HepG2 (cell line): Measurements from ENCODE around the gene COX6A2. TPM values are rescaled to one million over a fixed set of nuclear protein-coding genes. Genes with fewer than 3 reads are reported as not detected.

Experiments used
- ATAC-seq: fragments of 200-7000 bp; cut with Tn5 transposase; 3 replicates; pipeline ENCODE4 v1.9.1; 2020; ENCODE audit warnings: mild to moderate bottlenecking, moderate library complexity
- BruUV-seq: library from RNA; stranded (reverse); fragments of 400-500 nt; replicated peaks from 2 replicates; lab custom pipeline; 2021; lab: Mats Ljungman, UMichigan
- CTCF ChIA-PET: fragments of 300-600 bp; formaldehyde crosslinking; extraction: SDS; loops from one replicate; lab custom pipeline; 2021; ENCODE audit warnings: low total read pairs, inconsistent platforms, low intra/inter-chr PET ratio; lab: Yijun Ruan, JAX
- POLR2A ChIA-PET: fragments of 350-600 bp; sonication (Branson Sonifier 250); formaldehyde crosslinking; loops from one replicate; lab custom pipeline; 2020; ENCODE audit warnings: antibody characterized with exemption, inconsistent platforms; lab: Yijun Ruan, JAX
- DNase-seq: peaks from one replicate; pipeline ENCODE4 v3.0.0-alpha.2; 2015; ENCODE audit warnings: low spot score
- FAIRE-seq: peaks from 3 replicates; lab custom pipeline; 2011; peaks lifted over from hg19 to GRCh38; lab: Jason Lieb, UNC
- H2AFZ ChIP-seq: one replicate; pipeline ENCODE4 v1.6.1; 2011; ENCODE audit warnings: low read length, inconsistent platforms
- H3K27ac ChIP-seq: fragments of 300-600 bp; 3 replicates; pipeline ENCODE4 v1.8.0; 2011; ENCODE audit warnings: mixed run types, mild to moderate bottlenecking, mixed read lengths, low read length, inconsistent platforms; ENCODE audit not compliant: insufficient read depth; ENCODE audit errors: extremely low read length
- H3K27me3 ChIP-seq, 2 experiments: fragments of 200-600 bp in 1 of 2; 2 replicates in 1 of 2; 3 replicates in 1 of 2; pipeline versions ENCODE4 v1.6.0 to v1.8.0; 2011; ENCODE audit warnings: low read length in 2 of 2, mild to moderate bottlenecking in 2 of 2, moderate library complexity in 2 of 2, inconsistent platforms in 1 of 2; ENCODE audit not compliant: insufficient read depth in 2 of 2, control insufficient read depth in 1 of 2
- H3K36me3 ChIP-seq, 2 experiments: fragments of 200-600 bp in 1 of 2; replicated peaks in 1 of 2; 2 replicates in 1 of 2; 3 replicates in 1 of 2; pipeline versions ENCODE4 v1.5.1 to v1.8.0; 2011; ENCODE audit warnings: low read length in 2 of 2, inconsistent platforms in 1 of 2; ENCODE audit not compliant: insufficient read depth in 2 of 2, control insufficient read depth in 1 of 2
- H3K4me1 ChIP-seq: 2 replicates; pipeline ENCODE4 v1.5.1; 2012; ENCODE audit warnings: low read length, inconsistent platforms; ENCODE audit not compliant: insufficient read depth
- H3K4me2 ChIP-seq: 2 replicates; pipeline ENCODE4 v1.6.0; 2011; ENCODE audit warnings: low read depth, low read length, inconsistent platforms
- H3K4me3 ChIP-seq, 3 experiments: fragments of 200-600 bp in 1 of 3; sonication (generic), shearing (Covaris generic) in 1 of 3; replicated peaks in 1 of 3; 2 replicates each; pipeline ENCODE4 v1.5.1; 2011 to 2016; ENCODE audit warnings: low read length in 3 of 3, inconsistent platforms in 2 of 3, low read depth in 2 of 3, mild to moderate bottlenecking in 2 of 3, control low read depth in 1 of 3, mixed read lengths in 1 of 3; ENCODE audit not compliant: insufficient read depth in 1 of 3
- H3K79me2 ChIP-seq: one replicate; pipeline ENCODE4 v1.6.1; 2011; ENCODE audit warnings: low read length, inconsistent platforms; ENCODE audit not compliant: insufficient read depth
- H3K9ac ChIP-seq: 2 replicates; pipeline ENCODE4 v1.6.0; 2011; ENCODE audit warnings: mild to moderate bottlenecking, low read depth, low read length, inconsistent platforms; ENCODE audit not compliant: insufficient read depth
- H3K9me3 ChIP-seq: 2 replicates; pipeline ENCODE4 v1.5.1; 2012; ENCODE audit warnings: mild to moderate bottlenecking, low read length
- H4K20me1 ChIP-seq: 2 replicates; pipeline ENCODE4 v1.6.0; 2011; ENCODE audit warnings: inconsistent platforms, mild to moderate bottlenecking, low read length, moderate library complexity; ENCODE audit not compliant: insufficient read depth
- ATRX ChIP-seq: sonication (generic); formaldehyde crosslinking; IDR thresholded peaks from 2 replicates; pipeline ENCODE4 v1.4.0; 2020; ENCODE audit warnings: missing genetic modification reagents, borderline replicate concordance
- BCLAF1 ChIP-seq: fragments of 450-650 bp; IDR thresholded peaks from 2 replicates; pipeline ENCODE4 v1.6.1; 2017; ENCODE audit warnings: mild to moderate bottlenecking
- BRCA1 ChIP-seq: sonication (generic); formaldehyde crosslinking; IDR thresholded peaks from 2 replicates; pipeline ENCODE4 v1.4.0; 2020; ENCODE audit warnings: missing genetic modification reagents
- GATA4 ChIP-seq: sonication (generic); IDR thresholded peaks from 2 replicates; pipeline ENCODE4 v1.6.1; 2016; ENCODE audit warnings: antibody characterized with exemption, low read depth, borderline replicate concordance
- IKZF1 ChIP-seq: fragments of 450-650 bp; IDR thresholded peaks from 2 replicates; pipeline ENCODE4 v1.7.1; 2016
- MAFF ChIP-seq: IDR thresholded peaks from 2 replicates; pipeline ENCODE4 v1.6.1; 2011; ENCODE audit warnings: low read depth, low read length, improper control_type of control experiment
- NFATC3 ChIP-seq: sonication (generic); formaldehyde crosslinking; IDR thresholded peaks from 2 replicates; pipeline ENCODE4 v1.5.1; 2020; ENCODE audit warnings: mild to moderate bottlenecking, missing genetic modification reagents
- ONECUT2 ChIP-seq: sonication (generic); formaldehyde crosslinking; IDR thresholded peaks from 2 replicates; pipeline ENCODE4 v1.4.0; 2020; ENCODE audit warnings: missing genetic modification reagents
- SALL2 ChIP-seq: sonication (generic); formaldehyde crosslinking; IDR thresholded peaks from 2 replicates; pipeline ENCODE4 v1.8.1; 2023; ENCODE audit warnings: mild to moderate bottlenecking, missing genetic modification reagents, inconsistent platforms
- TARDBP ChIP-seq: sonication (generic); formaldehyde crosslinking; IDR thresholded peaks from 2 replicates; pipeline ENCODE4 v1.8.0; 2022; ENCODE audit warnings: mild to moderate bottlenecking, missing genetic modification reagents
- ZBTB37 ChIP-seq: sonication (generic); formaldehyde crosslinking; IDR thresholded peaks from 2 replicates; pipeline ENCODE4 v1.4.0; 2020; ENCODE audit warnings: mild to moderate bottlenecking, missing genetic modification reagents
- ZNF609 ChIP-seq: sonication (generic); formaldehyde crosslinking; IDR thresholded peaks from 2 replicates; pipeline ENCODE4 v1.4.0; 2020; ENCODE audit warnings: mild to moderate bottlenecking, missing genetic modification reagents, borderline replicate concordance
- ZNF75D ChIP-seq: sonication (generic); formaldehyde crosslinking; IDR thresholded peaks from 2 replicates; pipeline ENCODE4 v1.8.1; 2023; ENCODE audit warnings: missing genetic modification reagents, mild to moderate bottlenecking, borderline replicate concordance
- ZNF782 ChIP-seq: sonication (generic); formaldehyde crosslinking; IDR thresholded peaks from 2 replicates; pipeline ENCODE4 v1.4.0; 2020; ENCODE audit warnings: missing genetic modification reagents, mild to moderate bottlenecking, borderline replicate concordance
- ZNF788 ChIP-seq: sonication (generic); formaldehyde crosslinking; IDR thresholded peaks from 2 replicates; pipeline ENCODE4 v1.5.0; 2020; ENCODE audit warnings: mild to moderate bottlenecking, missing genetic modification reagents, borderline replicate concordance
- WGBS: methylation state at CpG from one replicate; pipeline ENCODE4 v1.1.6; 2017; ENCODE audit warnings: low lambda C conversion rate; 5-methylcytosine and 5-hydroxymethylcytosine counted together
- in situ Hi-C: cut with HindIII; loops from 2 replicates; pipeline ENCODE4 v1.10.0; 2017; ENCODE audit warnings: low pct_unique_long_range_greater_than_20kb; ENCODE audit not compliant: extremely low pct_ligation_motif_present
- intact Hi-C: fragments of 100-400 bp; cut with micrococcal nuclease; formaldehyde crosslinking; loops from one replicate; pipeline ENCODE4 v1.10.0; 2022; ENCODE audit not compliant: unreplicated experiment
- polyA plus RNA-seq, 8 experiments: library from polyadenylated mRNA; depleted of rRNA in 3 of 8; stranded (reverse) in 7 of 8; unstranded in 1 of 8; fragments of >200 nt; fragmentation: Illumina TruSeq in 4 of 8; extraction: Trizol in 4 of 8; gene quantifications; 2 replicates each; pipeline versions ENCODE4 v1.2.1 to v1.2.3, GENCODE V29; 2011 to 2016; ENCODE audit warnings: low read depth in 4 of 8, missing spikeins in 1 of 8, mixed read lengths in 1 of 8; ENCODE audit not compliant: insufficient read depth in 1 of 8
- total RNA-seq, 5 experiments: library from RNA; depleted of rRNA; stranded (reverse); fragments of >200 nt; fragmentation: Illumina TruSeq; extraction: Trizol; gene quantifications; 2 replicates each; pipeline ENCODE4 v1.2.3, GENCODE V29; 2016; ENCODE audit warnings: low read depth in 1 of 5

COX6A2 gene
- total and polyA plus RNA-seq, 2 of the 13 experiments (the other 11 are each of a cell fraction or from before 2014, with no cell fraction given), result not detected

GRCh38 chr16:31470615-31471014, 42.5 kb upstream of the COX6A2 start:
- Histone ChIP-seq H2AFZ (no peak overlapping the region), H4K20me1 (no peaks in the 10 kb centered on the region), H3K27me3 (peaks cover 0 to 7% of the 10 kb centered on the region in 2 experiments; a peak in 1 of 5 replicates), H3K9me3 (no peaks in the 10 kb centered on the region), H3K4me2 (no peak overlapping the region), H3K79me2 (no peaks in the 10 kb centered on the region), H3K36me3 (peaks cover 7 to 11% of the 10 kb centered on the region in 2 experiments), H3K4me3 (no peak overlapping the region), H3K9ac (no peak overlapping the region), H3K27ac (no peak overlapping the region), H3K4me1 (peaks cover 40% of the 10 kb centered on the region)
- BruUV-seq, result no TSS peak
- CTCF ChIA-PET, result no interaction called here
- FAIRE-seq (no peak), ATAC-seq (no peak), DNase-seq (no peak)
- POLR2A ChIA-PET, result interaction anchor here (1.1 kb wide), 1 partner anchor 12 kb away, joined by 3 read pairs; no protein-coding TSS in a partner anchor
- intact Hi-C loops, result no loop called here
- 46% methylated on average over 3 of the region's 3 CpGs for WGBS
- in situ Hi-C loops, result no loop called here
- TF ChIP-seq MAFF, result no peak
- TF ChIP-seq NFATC3 (CRISPR knock-in tag), result no peak
- no peak for TF ChIP-seq ZBTB37 (CRISPR knock-in tag)
- no peak for TF ChIP-seq BCLAF1
- no peak for TF ChIP-seq ZNF75D (CRISPR knock-in tag)
- no peak for TF ChIP-seq ZNF609 (CRISPR knock-in tag)
- no peak for TF ChIP-seq IKZF1
- no peak for TF ChIP-seq GATA4
- TF ChIP-seq ZNF788, result no peak
- TF ChIP-seq BRCA1 (CRISPR knock-in tag), result no peak
- no peak for TF ChIP-seq ONECUT2 (CRISPR knock-in tag)
- no peak for TF ChIP-seq ZNF782
- no peak for TF ChIP-seq TARDBP (CRISPR knock-in tag)
- TF ChIP-seq ATRX (CRISPR knock-in tag), result no peak
- no peak for TF ChIP-seq SALL2 (CRISPR knock-in tag)
